SJCRH30 (cell line): ENCODE data around the gene EXOC3L1. TPM values are rescaled to one million over a fixed set of nuclear protein-coding genes. Genes with fewer than 3 reads are reported as not detected.

ENCODE experiments used
- DNase-seq, 2 experiments: peaks; one replicate each; pipeline ENCODE4 v3.0.0-alpha.2; 2015 to 2020
- H3K27ac ChIP-seq: fragments of 250-450 bp; sonication (Bioruptor Pico); 2 replicates; pipeline ENCODE4 v1.5.1; 2020; ENCODE audit warnings: mild to moderate bottlenecking, moderate library complexity
- H3K27me3 ChIP-seq: fragments of 250-450 bp; sonication (Bioruptor Pico); 2 replicates; pipeline ENCODE4 v1.5.1; 2020; ENCODE audit warnings: mild to moderate bottlenecking, moderate library complexity
- H3K36me3 ChIP-seq: fragments of 250-450 bp; sonication (Bioruptor Pico); 2 replicates; pipeline ENCODE4 v1.5.1; 2020; ENCODE audit warnings: mild to moderate bottlenecking, moderate library complexity
- H3K4me1 ChIP-seq: fragments of 250-450 bp; sonication (Bioruptor Pico); 2 replicates; pipeline ENCODE4 v1.5.1; 2020; ENCODE audit warnings: mild to moderate bottlenecking, moderate library complexity
- H3K4me3 ChIP-seq: fragments of 250-450 bp; sonication (Bioruptor Pico); 2 replicates; pipeline ENCODE4 v1.5.1; 2020; ENCODE audit warnings: mild to moderate bottlenecking, moderate library complexity
- H3K9me3 ChIP-seq: fragments of 250-450 bp; sonication (Bioruptor Pico); replicated peaks from 2 replicates; pipeline ENCODE4 v1.5.1; 2020; ENCODE audit warnings: mild to moderate bottlenecking, moderate library complexity
- total RNA-seq: library from RNA; depleted of rRNA; stranded (reverse); fragments of >200 nt; shearing (Covaris generic); gene quantifications from 2 replicates; pipeline ENCODE4 v1.2.3, GENCODE V29; 2014; rRNA removed

Gene EXOC3L1
- total RNA-seq, 1 experiment from 2014 or later, result 2.0 TPM

- H3K27ac ChIP-seq, result no peak overlapping the region
- H3K4me1 ChIP-seq, result peaks cover 6% of the 10 kb centered on the region; the same call in 1 of the 2 replicates
- H3K4me3 ChIP-seq, result no peak overlapping the region
- peaks cover 30% of the 10 kb centered on the region for H3K36me3 ChIP-seq
- no peaks in the 10 kb centered on the region for H3K9me3 ChIP-seq
- no peaks in the 10 kb centered on the region for H3K27me3 ChIP-seq
- no peak for DNase-seq
Measured at GRCh38 chr16:67148656-67149275, 41.2 kb downstream of the EXOC3L1 start.

DNA sequence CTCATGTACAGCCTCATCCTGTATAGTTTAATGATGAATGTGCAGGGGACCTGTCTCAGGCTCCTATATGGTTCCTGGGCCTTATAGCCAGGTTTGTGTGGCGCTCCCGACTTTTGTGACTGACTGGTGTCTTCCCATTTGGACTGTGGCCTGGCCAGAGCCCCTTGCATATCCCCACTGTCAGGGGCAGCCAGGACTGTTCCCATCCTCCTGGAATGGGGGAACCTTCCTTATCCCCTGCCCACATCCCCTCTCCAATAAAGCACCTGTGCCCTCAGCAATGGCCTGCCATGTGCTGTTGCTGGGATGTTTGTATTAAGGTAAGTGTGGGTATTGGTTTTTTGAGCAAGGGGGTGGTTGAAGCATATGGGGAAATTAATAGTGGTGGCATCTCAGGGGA, 41.7 kb downstream of the EXOC3L1 start:
- H3K27ac ChIP-seq, result no peak overlapping the region
- peaks cover 34% of the 10 kb centered on the region for H3K36me3 ChIP-seq
- no peak for DNase-seq

GRCh38 chr16:67147437-67148140, 42.3 kb downstream of the EXOC3L1 start:
- peaks cover 41% of the 10 kb centered on the region for H3K36me3 ChIP-seq

More for the DNA sequence above, 41.7 kb downstream of the EXOC3L1 start:
- Histone ChIP-seq H3K4me1 (peaks cover 6% of the 10 kb centered on the region; the same call in 1 of the 2 replicates), H3K4me3 (no peak overlapping the region), H3K9me3 (no peaks in the 10 kb centered on the region), H3K27me3 (no peaks in the 10 kb centered on the region)

GRCh38 chr16:67146523-67147357, 43.2 kb downstream of the EXOC3L1 start:
- Histone ChIP-seq H3K9me3 (no peaks in the 10 kb centered on the region), H3K4me1 (peaks cover 3% of the 10 kb centered on the region; the same call in 1 of the 2 replicates), H3K27ac (no peak overlapping the region), H3K4me3 (no peak overlapping the region), H3K36me3 (peaks cover 44% of the 10 kb centered on the region), H3K27me3 (no peaks in the 10 kb centered on the region)
- no peak for DNase-seq

More at GRCh38 chr16:67147437-67148140, 42.3 kb downstream of the EXOC3L1 start:
- Histone ChIP-seq H3K27me3 (no peaks in the 10 kb centered on the region), H3K27ac (no peak overlapping the region), H3K4me3 (no peak overlapping the region), H3K4me1 (peaks cover 6% of the 10 kb centered on the region; the same call in 1 of the 2 replicates), H3K9me3 (no peaks in the 10 kb centered on the region)
- DNase-seq, result no peak

DNA sequence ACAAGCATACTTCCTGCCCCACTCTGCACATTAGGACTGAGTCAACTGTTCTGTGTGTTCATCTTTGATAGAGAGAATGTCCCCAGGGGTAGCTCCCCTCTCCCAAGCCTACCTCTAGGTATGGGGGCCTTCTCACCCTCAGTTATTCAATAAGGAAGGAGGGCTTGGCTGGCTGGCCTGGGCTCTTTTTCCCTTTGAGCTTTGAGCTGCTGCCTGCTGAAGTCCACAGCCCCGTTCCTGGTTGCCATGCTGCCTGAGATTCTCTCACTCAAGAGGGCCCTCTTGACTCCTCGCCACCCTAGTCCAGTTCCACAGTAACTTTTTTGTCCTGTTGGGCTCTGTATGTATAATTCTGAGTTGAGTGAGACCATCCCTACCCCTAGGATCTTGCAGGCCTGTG, 44.2 kb downstream of the EXOC3L1 start:
- Histone ChIP-seq H3K4me3 (no peak overlapping the region), H3K27me3 (no peaks in the 10 kb centered on the region), H3K27ac (no peak overlapping the region), H3K9me3 (no peaks in the 10 kb centered on the region), H3K36me3 (peaks cover 51% of the 10 kb centered on the region), H3K4me1 (no peaks in the 10 kb centered on the region)
- DNase-seq, result no peak

GRCh38 chr16:67144943-67145342, 45.0 kb downstream of the EXOC3L1 start:
- H3K9me3 ChIP-seq, result no peaks in the 10 kb centered on the region
- no peaks in the 10 kb centered on the region for H3K27me3 ChIP-seq
- no peak for DNase-seq
- no peak overlapping the region for H3K27ac ChIP-seq
- H3K36me3 ChIP-seq, result peaks cover 59% of the 10 kb centered on the region
- no peaks in the 10 kb centered on the region for H3K4me1 ChIP-seq
- no peak overlapping the region for H3K4me3 ChIP-seq

- H3K27me3 ChIP-seq, result no peaks in the 10 kb centered on the region
- no peak for DNase-seq
- peaks cover 73% of the 10 kb centered on the region for H3K36me3 ChIP-seq
- H3K27ac ChIP-seq, result no peak overlapping the region
- no peaks in the 10 kb centered on the region for H3K4me1 ChIP-seq
- no peak overlapping the region for H3K4me3 ChIP-seq
- no peaks in the 10 kb centered on the region for H3K9me3 ChIP-seq
Measured at GRCh38 chr16:67142342-67142741, 47.6 kb downstream of the EXOC3L1 start.

- peaks cover 78% of the 10 kb centered on the region for H3K36me3 ChIP-seq
- no peaks in the 10 kb centered on the region for H3K9me3 ChIP-seq
- no peak overlapping the region for H3K4me3 ChIP-seq
Measured at GRCh38 chr16:67141391-67141790, 48.5 kb downstream of the EXOC3L1 start.

DNA sequence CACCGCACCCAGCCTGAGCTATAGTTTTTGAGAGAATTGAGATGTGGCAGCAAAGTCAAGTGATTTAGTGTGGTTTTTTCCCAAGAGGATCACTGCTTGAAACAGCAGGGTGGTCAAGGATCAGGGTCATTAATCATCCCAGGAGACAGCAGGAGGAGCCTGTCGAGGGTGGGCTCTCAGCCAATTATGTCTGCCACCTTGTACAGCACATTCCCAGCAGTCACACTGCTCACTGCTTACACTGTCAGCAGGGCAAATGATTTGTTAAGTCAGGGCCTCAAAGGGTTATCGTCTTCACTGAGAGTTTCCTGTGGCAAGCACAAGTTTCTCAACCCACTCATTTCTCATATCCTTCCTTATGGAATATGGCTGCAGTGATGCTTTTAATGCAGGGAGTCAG, 52.3 kb downstream of the EXOC3L1 start:
- Histone ChIP-seq H3K4me3 (no peak overlapping the region), H3K27ac (no peak overlapping the region), H3K27me3 (no peaks in the 10 kb centered on the region), H3K36me3 (peaks cover 77% of the 10 kb centered on the region), H3K4me1 (no peaks in the 10 kb centered on the region), H3K9me3 (no peaks in the 10 kb centered on the region)
- DNase-seq, result no peak

More at GRCh38 chr16:67141391-67141790, 48.5 kb downstream of the EXOC3L1 start:
- H3K27ac ChIP-seq, result no peak overlapping the region
- no peak for DNase-seq
- no peaks in the 10 kb centered on the region for H3K4me1 ChIP-seq
- no peaks in the 10 kb centered on the region for H3K27me3 ChIP-seq

Other genes starting within 250 kb of the EXOC3L1 start
- 0.08 TPM in 2 replicates for gene CES3, start 228.9 kb downstream of the EXOC3L1 start, total RNA-seq
- gene CES4A, start 201.5 kb downstream of the EXOC3L1 start, total RNA-seq, result not detected in 2 replicates
- 136 and 151 TPM in 2 replicates for gene CBFB, start 161.0 kb downstream of the EXOC3L1 start, total RNA-seq
- 39.5 and 45.2 TPM in 2 replicates for gene PHAF1, start 80.2 kb downstream of the EXOC3L1 start, total RNA-seq
- 13.1 and 14.6 TPM in 2 replicates for gene B3GNT9, start 39.1 kb downstream of the EXOC3L1 start, total RNA-seq
- gene TRADD, start 30.2 kb downstream of the EXOC3L1 start, total RNA-seq, result 4.8 and 6.1 TPM in 2 replicates
- 4.0 and 5.7 TPM in 2 replicates for gene FBXL8, start 30.2 kb downstream of the EXOC3L1 start, total RNA-seq
- 2.8 and 4.9 TPM in 2 replicates for gene HSF4, start 25.4 kb downstream of the EXOC3L1 start, total RNA-seq
- gene NOL3, start 19.6 kb downstream of the EXOC3L1 start, total RNA-seq, result 13.3 and 14.1 TPM in 2 replicates
- gene MATCAP1, start 6.2 kb downstream of the EXOC3L1 start, total RNA-seq, result 20.5 and 23.8 TPM in 2 replicates
- 134 and 141 TPM in 2 replicates for gene E2F4, start 2.0 kb upstream of the EXOC3L1 start, total RNA-seq
- gene ELMO3, start 9.0 kb upstream of the EXOC3L1 start, total RNA-seq, result 0.84 and 1.8 TPM in 2 replicates
- 32.1 and 33.0 TPM in 2 replicates for gene TMEM208, start 37.0 kb upstream of the EXOC3L1 start, total RNA-seq
- 20.7 and 23.2 TPM in 2 replicates for gene FHOD1, start 57.3 kb upstream of the EXOC3L1 start, total RNA-seq
- gene SLC9A5, start 58.8 kb upstream of the EXOC3L1 start, total RNA-seq, result 1.4 and 1.7 TPM in 2 replicates
- gene PLEKHG4, start 89.4 kb upstream of the EXOC3L1 start, total RNA-seq, result 0.33 TPM in 1 of 2 replicates, not detected in the other
- 0.04 TPM in 1 of 2 replicates, not detected in the other for gene KCTD19, start 136.6 kb upstream of the EXOC3L1 start, total RNA-seq
- gene LRRC36, start 136.7 kb upstream of the EXOC3L1 start, total RNA-seq, result not detected in 2 replicates
- 34.6 and 38.3 TPM in 2 replicates for gene TPPP3, start 203.4 kb upstream of the EXOC3L1 start, total RNA-seq
- 0.10 TPM in 1 of 2 replicates, not detected in the other for gene ZDHHC1, start 226.3 kb upstream of the EXOC3L1 start, total RNA-seq
- 0.61 and 1.1 TPM in 2 replicates for gene HSD11B2, start 241.0 kb upstream of the EXOC3L1 start, total RNA-seq